Suprapubic skin (tissue), 3 donors: ENCODE results near the gene C22orf15.

ENCODE experiments used
- POLR2A ChIP-seq, 2 donors: fragments of 450-650 bp; IDR thresholded peaks; one replicate each; pipeline ENCODE4 v1.6.1; 2017; ENCODE audit warnings: antibody characterized with exemption in 2 of 2, mild to moderate bottlenecking in 2 of 2, moderate library complexity in 2 of 2
- TF ChIP-seq, protein P1 (sequence below), 2 donors: fragments of 200-600 bp in 1 of 2; fragments of 450-650 bp in 1 of 2; sonication (generic) in 1 of 2; IDR thresholded peaks; one replicate each; pipeline ENCODE4 v1.5.1; 2016 to 2019; ENCODE audit warnings: antibody characterized with exemption in 2 of 2, mild to moderate bottlenecking in 1 of 2, moderate library complexity in 1 of 2

DNA sequence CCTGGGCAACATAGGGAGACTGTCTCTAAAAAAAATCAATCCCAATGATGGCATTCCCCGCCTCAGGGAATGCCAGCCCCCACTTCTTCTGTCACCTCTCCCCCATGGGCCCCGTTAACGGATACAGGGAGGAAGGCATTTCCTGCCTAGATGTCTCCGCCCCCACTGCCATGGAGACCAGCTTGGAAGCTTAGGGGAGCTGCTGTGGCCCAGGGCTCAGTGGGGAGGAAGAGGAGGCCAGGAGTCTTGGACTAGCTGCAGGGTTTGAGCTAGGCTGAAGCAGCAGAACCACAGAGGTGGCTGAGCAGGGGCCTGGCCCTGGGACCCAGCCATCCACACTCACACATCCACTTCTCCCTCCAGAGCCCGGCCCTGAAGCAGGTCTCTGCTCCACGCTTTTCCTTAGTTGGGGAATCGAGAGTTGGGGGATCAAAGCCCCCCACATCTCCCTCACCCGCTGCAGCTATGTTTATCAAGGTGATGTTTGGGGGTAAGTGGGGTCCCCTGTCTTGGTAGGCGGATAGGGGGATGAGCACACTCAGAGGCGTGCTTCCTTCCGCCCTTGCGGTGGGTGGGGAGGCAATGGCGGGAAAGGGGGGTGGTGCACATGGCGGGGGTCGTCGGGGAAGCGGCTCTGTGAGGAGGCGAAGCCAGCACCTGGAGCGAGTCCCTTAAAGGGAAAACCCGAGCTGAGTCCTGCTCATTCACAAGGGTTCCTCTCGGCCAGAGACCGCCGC lies at the start of gene C22orf15:
- TF ChIP-seq, protein P1, sequence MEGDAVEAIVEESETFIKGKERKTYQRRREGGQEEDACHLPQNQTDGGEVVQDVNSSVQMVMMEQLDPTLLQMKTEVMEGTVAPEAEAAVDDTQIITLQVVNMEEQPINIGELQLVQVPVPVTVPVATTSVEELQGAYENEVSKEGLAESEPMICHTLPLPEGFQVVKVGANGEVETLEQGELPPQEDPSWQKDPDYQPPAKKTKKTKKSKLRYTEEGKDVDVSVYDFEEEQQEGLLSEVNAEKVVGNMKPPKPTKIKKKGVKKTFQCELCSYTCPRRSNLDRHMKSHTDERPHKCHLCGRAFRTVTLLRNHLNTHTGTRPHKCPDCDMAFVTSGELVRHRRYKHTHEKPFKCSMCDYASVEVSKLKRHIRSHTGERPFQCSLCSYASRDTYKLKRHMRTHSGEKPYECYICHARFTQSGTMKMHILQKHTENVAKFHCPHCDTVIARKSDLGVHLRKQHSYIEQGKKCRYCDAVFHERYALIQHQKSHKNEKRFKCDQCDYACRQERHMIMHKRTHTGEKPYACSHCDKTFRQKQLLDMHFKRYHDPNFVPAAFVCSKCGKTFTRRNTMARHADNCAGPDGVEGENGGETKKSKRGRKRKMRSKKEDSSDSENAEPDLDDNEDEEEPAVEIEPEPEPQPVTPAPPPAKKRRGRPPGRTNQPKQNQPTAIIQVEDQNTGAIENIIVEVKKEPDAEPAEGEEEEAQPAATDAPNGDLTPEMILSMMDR (IDR thresholded peaks at IDR 0.05) = no peak
- no peak for TF ChIP-seq POLR2A (IDR thresholded peaks at IDR 0.05)
